ENCODE data around the gene NMRK1.

NMRK1 gene

GRCh38 chr9:75087824-75088645 lies at the start of gene NMRK1, which contains the start of gene OSTF1:
TSS of gene NMRK1 (minus strand) at chr9:75088155. CDS start at chr9:75083115, 5,040 bp downstream.
TSS of gene OSTF1 (plus strand) at chr9:75088514. CDS start at chr9:75088693, 179 bp downstream.
- DNase-seq = peak; percentile 90 to 98 (median 97)

GRCh38 chr9:75134495-75134894 lies 46.5 kb upstream of the NMRK1 start:
- no peak for DNase-seq

- no peak for DNase-seq
Measured at GRCh38 chr9:75133396-75133795, 45.4 kb upstream of the NMRK1 start.

- DNase-seq = no peak
Measured at GRCh38 chr9:75132244-75132643, 44.3 kb upstream of the NMRK1 start.

- DNase-seq = no peak
Measured at GRCh38 chr9:75131700-75132099, 43.7 kb upstream of the NMRK1 start.

GRCh38 chr9:75130621-75131230 lies 42.8 kb upstream of the NMRK1 start:
- DNase-seq = no peak

- no peak for DNase-seq
Measured at GRCh38 chr9:75130172-75130571, 42.2 kb upstream of the NMRK1 start.

- no peak for DNase-seq
Measured at GRCh38 chr9:75128535-75128934, 40.6 kb upstream of the NMRK1 start.

- DNase-seq = no peak
Measured at GRCh38 chr9:75123696-75124095, 35.7 kb upstream of the NMRK1 start.

- DNase-seq = no peak
Measured at GRCh38 chr9:75121914-75122558, 34.1 kb upstream of the NMRK1 start.

- DNase-seq = no peak
Measured at GRCh38 chr9:75120686-75121085, 32.7 kb upstream of the NMRK1 start.

GRCh38 chr9:75117564-75117963 lies 29.6 kb upstream of the NMRK1 start:
- DNase-seq = no peak

GRCh38 chr9:75116306-75116705 lies 28.4 kb upstream of the NMRK1 start:
- DNase-seq = no peak

GRCh38 chr9:75112789-75113188 lies 24.8 kb upstream of the NMRK1 start:
- no peak for DNase-seq

GRCh38 chr9:75111019-75111622 lies 23.2 kb upstream of the NMRK1 start:
- DNase-seq = peak in 1 of 3 experiments; percentile 18

GRCh38 chr9:75109210-75109839 lies 21.4 kb upstream of the NMRK1 start:
- DNase-seq = no peak

GRCh38 chr9:75108571-75108970 lies 20.6 kb upstream of the NMRK1 start:
- DNase-seq = no peak

GRCh38 chr9:75106857-75107256 lies 18.9 kb upstream of the NMRK1 start:
- no peak for DNase-seq

- DNase-seq = no peak
Measured at GRCh38 chr9:75105841-75106240, 17.9 kb upstream of the NMRK1 start.

GRCh38 chr9:75105019-75105540 lies 17.1 kb upstream of the NMRK1 start:
- DNase-seq = no peak

GRCh38 chr9:75104607-75105006 lies 16.7 kb upstream of the NMRK1 start:
- DNase-seq = no peak

GRCh38 chr9:75102177-75102790 lies 14.3 kb upstream of the NMRK1 start:
- DNase-seq = no peak
